Measurements from ENCODE around the gene ADGRV1. TPM values are rescaled to one million over a fixed set of nuclear protein-coding genes. Genes with fewer than 3 reads are reported as not detected.

ADGRV1 gene
- total RNA-seq, 2 donors from 2014 or later: 0.44 to 0.52 TPM

GRCh38 chr5:91146905-91147600 is 588.5 kb downstream of the ADGRV1 start:
- H3K9me3 ChIP-seq (ENCODE audit: control insufficient read depth, low read length, poor library complexity, severe bottlenecking): no peaks in the 10 kb centered on the region
- no peak overlapping the region for H3K4me3 Mint-ChIP-seq
- peaks cover 14% of the 10 kb centered on the region for H3K27me3 Mint-ChIP-seq
- ATAC-seq (no peak), DNase-seq (no peak)
- H3K4me1 Mint-ChIP-seq: peaks cover 2% of the 10 kb centered on the region
- no peak overlapping the region for H3K27ac Mint-ChIP-seq
- peaks cover 2% of the 10 kb centered on the region for H3K36me3 Mint-ChIP-seq (ENCODE audit: low read depth)

- H3K9me3 ChIP-seq (ENCODE audit: control insufficient read depth, low read length, poor library complexity, severe bottlenecking): no peaks in the 10 kb centered on the region
- H3K27me3 Mint-ChIP-seq: peaks cover 14% of the 10 kb centered on the region
- ATAC-seq: no peak
- no peak overlapping the region for H3K27ac Mint-ChIP-seq
- no peak for DNase-seq
- peaks cover 2% of the 10 kb centered on the region for H3K36me3 Mint-ChIP-seq (ENCODE audit: low read depth)
- H3K4me3 Mint-ChIP-seq: no peak overlapping the region
- peaks cover 2% of the 10 kb centered on the region for H3K4me1 Mint-ChIP-seq
Observed at GRCh38 chr5:91150234-91150633, 591.6 kb downstream of the ADGRV1 start.

DNA sequence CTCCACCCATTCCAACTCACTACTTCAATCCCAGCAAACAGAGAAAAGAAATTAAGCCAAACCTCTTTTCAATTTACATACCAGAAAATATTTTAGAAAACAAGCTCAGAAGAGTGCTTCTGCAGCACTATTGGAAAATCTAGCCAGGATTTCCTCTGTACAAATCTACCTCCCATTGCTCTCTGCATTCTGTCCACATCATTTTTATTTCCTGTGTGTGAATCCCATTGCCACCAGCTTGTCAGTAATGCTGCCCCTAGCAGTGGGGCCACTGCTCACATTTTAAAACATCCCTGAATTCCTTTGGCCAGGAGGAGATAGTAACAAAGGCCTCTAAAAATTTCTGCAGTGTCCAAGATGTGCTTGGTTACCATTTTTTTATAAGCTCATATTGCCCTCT is 592.0 kb downstream of the ADGRV1 start:
- no peaks in the 10 kb centered on the region for H3K9me3 ChIP-seq (ENCODE audit: control insufficient read depth, low read length, poor library complexity, severe bottlenecking)
- Mint-ChIP-seq H3K4me1 (peaks cover 2% of the 10 kb centered on the region), H3K27ac (no peak overlapping the region), H3K27me3 (peaks cover 14% of the 10 kb centered on the region), H3K36me3 (ENCODE audit: low read depth) (peaks cover 2% of the 10 kb centered on the region), H3K4me3 (no peak overlapping the region)
- ATAC-seq (no peak), DNase-seq (no peak)

GRCh38 chr5:91151947-91152346 is 593.4 kb downstream of the ADGRV1 start:
- peaks cover 2% of the 10 kb centered on the region for H3K36me3 Mint-ChIP-seq (ENCODE audit: low read depth)
- H3K4me1 Mint-ChIP-seq: peaks cover 2% of the 10 kb centered on the region
- H3K4me3 Mint-ChIP-seq: no peak overlapping the region
- DNase-seq: no peak
- no peaks in the 10 kb centered on the region for H3K9me3 ChIP-seq (ENCODE audit: control insufficient read depth, low read length, poor library complexity, severe bottlenecking)
- no peak overlapping the region for H3K27ac Mint-ChIP-seq
- H3K27me3 Mint-ChIP-seq: peaks cover 14% of the 10 kb centered on the region
- ATAC-seq: no peak

DNA sequence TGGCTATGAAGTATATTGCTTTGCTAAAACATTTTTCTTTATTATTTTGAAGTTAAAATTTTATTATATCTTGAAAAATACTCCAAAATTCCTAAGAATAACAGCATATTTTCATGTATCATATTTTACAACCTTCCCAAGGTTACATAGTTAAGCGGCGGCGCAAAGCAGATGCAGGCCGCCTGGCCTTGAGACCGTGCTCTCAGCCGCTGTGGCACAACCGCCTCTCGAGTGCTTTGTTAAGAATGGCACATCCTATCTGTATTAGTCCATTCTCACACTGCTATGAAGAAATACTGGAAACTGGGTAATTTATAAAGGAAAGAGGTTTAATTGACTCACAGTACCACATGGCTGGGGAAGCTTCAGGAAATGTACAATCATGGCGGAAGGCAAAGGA is 595.7 kb downstream of the ADGRV1 start:
- Mint-ChIP-seq H3K4me1 (peaks cover 2% of the 10 kb centered on the region), H3K27ac (no peak overlapping the region), H3K36me3 (ENCODE audit: low read depth) (no peaks in the 10 kb centered on the region), H3K4me3 (no peak overlapping the region), H3K27me3 (peaks cover 9% of the 10 kb centered on the region)
- ATAC-seq: no peak
- H3K9me3 ChIP-seq (ENCODE audit: control insufficient read depth, low read length, poor library complexity, severe bottlenecking): no peaks in the 10 kb centered on the region
- DNase-seq: no peak

DNA sequence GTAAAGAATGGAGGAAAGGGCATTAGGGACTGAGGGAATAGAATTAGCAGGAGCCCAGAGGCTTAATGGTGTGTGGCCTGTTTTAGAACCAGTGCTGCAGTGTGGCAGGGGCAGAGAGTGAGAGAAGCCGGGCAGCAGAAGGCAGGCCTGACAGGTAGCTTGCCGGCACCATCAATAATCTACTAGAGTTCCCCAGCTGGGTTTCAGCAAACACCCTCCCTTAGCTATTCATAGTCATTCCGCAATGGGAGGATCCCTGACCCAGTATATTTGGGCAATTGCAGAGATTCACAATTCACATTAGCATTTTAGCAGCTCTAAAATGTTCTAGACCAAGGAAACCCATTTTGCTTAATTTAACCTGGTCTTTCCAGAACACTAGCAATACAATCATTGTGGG is 596.7 kb downstream of the ADGRV1 start:
- no peak overlapping the region for H3K27ac Mint-ChIP-seq

DNA sequence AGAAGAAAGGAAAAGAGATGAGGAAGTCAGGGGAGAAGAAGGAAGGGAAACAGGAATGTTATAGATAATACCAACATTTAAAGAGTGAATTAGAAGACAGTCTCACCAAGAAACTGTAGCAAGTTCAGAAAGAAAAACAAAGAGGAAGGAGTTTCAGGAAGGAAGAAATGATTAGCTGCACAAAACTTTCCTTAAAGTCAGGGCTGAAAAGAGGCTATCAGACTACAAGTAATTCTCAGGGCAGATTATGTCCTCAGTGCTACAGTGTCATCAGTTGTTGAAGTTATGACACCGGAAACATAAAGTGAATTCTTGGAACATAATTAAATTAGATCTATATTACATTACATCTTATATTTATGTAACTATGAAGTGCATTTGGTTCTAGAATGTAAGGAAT is 597.6 kb downstream of the ADGRV1 start:
- no peak overlapping the region for H3K27ac Mint-ChIP-seq
- H3K27me3 Mint-ChIP-seq: no peaks in the 10 kb centered on the region
- no peak for DNase-seq
- no peak for ATAC-seq
- H3K36me3 Mint-ChIP-seq (ENCODE audit: low read depth): no peaks in the 10 kb centered on the region
- peaks cover 2% of the 10 kb centered on the region for H3K4me1 Mint-ChIP-seq
- no peak overlapping the region for H3K4me3 Mint-ChIP-seq
- H3K9me3 ChIP-seq (ENCODE audit: control insufficient read depth, low read length, poor library complexity, severe bottlenecking): no peaks in the 10 kb centered on the region

More for the DNA sequence above, 596.7 kb downstream of the ADGRV1 start:
- no peak for DNase-seq
- ATAC-seq: no peak
- H3K4me3 Mint-ChIP-seq: no peak overlapping the region
- H3K4me1 Mint-ChIP-seq: peaks cover 2% of the 10 kb centered on the region
- no peaks in the 10 kb centered on the region for H3K9me3 ChIP-seq (ENCODE audit: control insufficient read depth, low read length, poor library complexity, severe bottlenecking)
- peaks cover 7% of the 10 kb centered on the region for H3K27me3 Mint-ChIP-seq
- no peaks in the 10 kb centered on the region for H3K36me3 Mint-ChIP-seq (ENCODE audit: low read depth)

DNA sequence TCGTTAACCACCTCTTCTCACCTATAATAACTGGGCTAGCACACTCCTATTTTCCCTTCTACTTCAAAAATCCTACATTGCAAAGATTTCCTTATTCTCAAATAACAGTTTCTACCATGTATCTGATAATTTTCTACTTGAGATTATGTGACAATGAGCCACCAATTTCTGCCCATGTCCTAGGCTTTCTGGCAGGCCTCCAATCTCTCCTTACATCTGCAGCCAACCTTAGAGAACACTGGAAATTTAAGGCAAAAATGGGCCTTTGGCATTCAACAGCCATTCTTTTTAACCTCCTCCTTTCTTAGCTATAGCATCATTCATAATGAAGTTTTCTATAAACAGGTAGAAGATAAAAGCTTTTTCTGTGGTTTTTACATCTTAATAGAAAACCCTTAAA is 599.4 kb downstream of the ADGRV1 start:
- H3K27ac Mint-ChIP-seq: no peak overlapping the region
- H3K9me3 ChIP-seq (ENCODE audit: control insufficient read depth, low read length, poor library complexity, severe bottlenecking): no peaks in the 10 kb centered on the region
- no peaks in the 10 kb centered on the region for H3K36me3 Mint-ChIP-seq (ENCODE audit: low read depth)
- peaks cover 12% of the 10 kb centered on the region for H3K4me1 Mint-ChIP-seq
- DNase-seq: no peak
- no peak overlapping the region for H3K4me3 Mint-ChIP-seq
- no peak for ATAC-seq
- H3K27me3 Mint-ChIP-seq: no peaks in the 10 kb centered on the region

- H3K9me3 ChIP-seq (ENCODE audit: control insufficient read depth, low read length, poor library complexity, severe bottlenecking): no peaks in the 10 kb centered on the region
- Mint-ChIP-seq H3K36me3 (ENCODE audit: low read depth) (no peaks in the 10 kb centered on the region), H3K4me3 (no peak overlapping the region), H3K4me1 (peaks cover 14% of the 10 kb centered on the region), H3K27me3 (no peaks in the 10 kb centered on the region), H3K27ac (no peak overlapping the region)
- ATAC-seq (no peak), DNase-seq (no peak)
Observed at GRCh38 chr5:91159647-91160046, 601.0 kb downstream of the ADGRV1 start.

DNA sequence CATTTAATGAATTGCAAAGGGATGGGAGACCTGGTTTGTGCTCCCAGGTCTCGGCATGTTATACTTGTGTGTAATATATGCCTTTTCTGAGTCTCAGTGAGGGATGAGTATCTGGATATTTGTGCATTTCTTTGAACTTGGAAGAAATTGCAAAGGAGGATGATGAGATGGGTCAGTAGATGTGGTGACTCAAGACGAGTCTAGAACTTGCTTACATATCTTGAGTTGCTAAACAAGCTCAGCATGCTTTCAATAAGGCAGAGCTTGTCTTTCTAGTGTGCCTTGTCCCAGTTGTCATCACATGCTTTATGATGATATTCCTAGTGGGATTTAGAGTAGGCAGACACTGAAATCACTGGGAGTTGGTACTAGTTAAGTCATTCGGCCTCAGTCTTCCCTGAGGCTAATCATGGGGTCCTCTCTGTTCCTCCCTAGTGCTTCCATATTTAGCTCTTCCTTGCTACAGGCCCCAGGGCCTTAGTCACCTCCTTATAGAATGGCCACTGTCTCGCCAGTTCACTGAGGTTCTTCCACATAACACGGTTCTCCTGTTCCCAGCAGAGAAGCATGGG is 602.2 kb downstream of the ADGRV1 start:
- Mint-ChIP-seq H3K4me3 (no peak overlapping the region), H3K4me1 (peaks cover 14% of the 10 kb centered on the region), H3K27me3 (no peaks in the 10 kb centered on the region), H3K36me3 (ENCODE audit: low read depth) (no peaks in the 10 kb centered on the region), H3K27ac (peak overlapping the region; percentile 93)
- DNase-seq: no peak
- no peak for ATAC-seq
- no peaks in the 10 kb centered on the region for H3K9me3 ChIP-seq (ENCODE audit: control insufficient read depth, low read length, poor library complexity, severe bottlenecking)

DNA sequence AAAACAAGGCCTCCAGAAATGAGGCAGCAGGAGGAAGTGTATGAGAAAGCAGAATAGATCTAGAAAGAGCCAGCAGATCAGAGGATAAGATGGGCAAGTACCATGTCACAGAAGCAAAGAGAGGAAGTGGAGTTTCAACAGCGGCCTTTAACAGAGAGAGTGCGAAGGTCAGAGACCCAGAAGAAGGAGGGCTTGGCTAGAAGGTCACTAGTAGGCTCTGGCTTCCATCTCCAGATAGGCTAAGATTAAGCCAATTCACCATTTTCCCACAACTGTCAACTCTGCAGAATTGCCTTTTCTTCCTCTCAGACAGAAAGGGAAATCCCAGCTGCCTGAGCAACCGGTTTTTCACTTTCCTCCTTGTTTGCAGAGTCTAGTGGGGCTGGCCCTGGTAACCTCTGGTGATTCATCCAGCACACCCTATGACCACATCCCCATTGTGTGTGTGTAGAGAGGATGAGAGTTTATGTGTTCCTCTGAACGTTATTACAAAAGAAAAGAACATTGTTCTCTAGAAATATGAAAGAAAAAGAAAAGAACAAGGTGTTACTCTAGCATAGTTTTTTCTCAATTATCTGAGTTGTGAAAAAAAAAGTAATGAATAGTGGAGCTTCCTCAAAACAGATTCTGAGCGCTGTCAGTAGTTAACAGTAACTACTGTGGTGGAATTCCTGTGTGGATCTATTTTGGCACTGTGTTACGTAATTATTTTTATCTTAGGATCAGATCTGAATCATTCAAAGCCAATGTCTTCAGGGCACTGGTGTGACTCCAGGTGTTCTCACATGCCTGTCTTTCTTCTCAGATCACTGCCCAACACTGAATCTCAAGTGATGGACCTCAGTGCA is 604.2 kb downstream of the ADGRV1 start:
- H3K4me3 Mint-ChIP-seq: peak overlapping the region; percentile 19

DNA sequence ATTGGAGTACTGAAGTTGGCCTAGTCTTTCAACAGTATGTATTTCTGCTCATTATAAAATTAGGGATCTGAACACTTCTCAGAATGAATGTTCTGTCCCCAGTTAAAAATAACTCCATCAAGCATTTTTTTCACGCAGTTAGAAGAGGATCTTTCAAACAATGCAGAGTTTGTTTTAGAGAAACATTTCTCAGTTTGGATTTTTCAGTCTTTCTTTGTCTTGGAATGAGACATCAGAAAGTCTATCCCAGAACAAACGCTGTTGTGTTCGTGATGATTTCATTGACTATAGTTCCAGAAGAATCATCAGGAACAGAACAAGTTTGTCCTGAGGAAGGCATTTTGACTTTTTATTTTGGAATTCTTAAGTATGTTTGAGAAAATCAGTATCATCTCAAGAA is 605.8 kb downstream of the ADGRV1 start:
- no peak for DNase-seq
- H3K9me3 ChIP-seq (ENCODE audit: control insufficient read depth, low read length, poor library complexity, severe bottlenecking): no peaks in the 10 kb centered on the region
- Mint-ChIP-seq H3K36me3 (ENCODE audit: low read depth) (no peaks in the 10 kb centered on the region), H3K4me1 (peaks cover 14% of the 10 kb centered on the region), H3K4me3 (no peak overlapping the region), H3K27me3 (no peaks in the 10 kb centered on the region), H3K27ac (no peak overlapping the region)
- ATAC-seq: no peak

More for the DNA sequence above, 604.2 kb downstream of the ADGRV1 start:
- H3K27me3 Mint-ChIP-seq: no peaks in the 10 kb centered on the region
- H3K9me3 ChIP-seq (ENCODE audit: control insufficient read depth, low read length, poor library complexity, severe bottlenecking): no peaks in the 10 kb centered on the region
- peak overlapping the region; percentile 93 for H3K27ac Mint-ChIP-seq
- peaks cover 14% of the 10 kb centered on the region for H3K4me1 Mint-ChIP-seq
- DNase-seq (no peak), ATAC-seq (peak; percentile 94)
- no peaks in the 10 kb centered on the region for H3K36me3 Mint-ChIP-seq (ENCODE audit: low read depth)

DNA sequence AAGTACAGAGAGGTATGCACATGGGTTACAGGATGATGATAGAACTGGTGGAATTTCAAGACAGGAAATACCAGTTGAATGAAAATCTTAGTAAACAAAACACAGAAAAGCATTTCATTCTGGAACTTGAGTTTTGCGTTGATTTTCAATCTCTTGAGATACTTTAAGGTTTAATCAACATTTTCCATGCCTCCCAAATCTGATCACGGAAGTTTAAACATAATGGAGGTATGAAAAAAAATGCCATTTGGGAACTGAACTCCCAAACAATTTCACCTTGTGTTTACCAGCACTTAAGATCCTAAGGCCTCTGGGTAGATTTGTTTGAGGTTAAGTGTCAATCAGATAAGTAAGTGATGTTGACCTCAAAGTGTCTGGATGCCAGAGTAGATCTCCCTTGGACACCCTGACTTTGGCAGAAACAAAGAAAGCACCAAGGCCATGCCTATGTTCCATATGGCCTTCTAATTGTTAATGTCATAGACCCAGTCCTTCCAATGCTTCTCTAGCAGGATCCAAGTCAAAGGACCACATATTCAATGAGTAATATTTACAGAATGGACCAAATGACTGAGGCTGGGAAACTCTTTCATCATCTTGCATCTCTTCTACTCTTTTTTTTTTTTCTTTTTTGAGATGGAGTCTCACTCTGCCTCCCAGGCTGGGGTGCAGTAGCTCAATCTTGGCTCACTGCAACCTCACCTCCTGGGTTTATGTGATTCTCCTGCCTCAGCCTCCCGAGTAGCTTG is 607.6 kb downstream of the ADGRV1 start:
- Mint-ChIP-seq H3K36me3 (ENCODE audit: low read depth) (no peaks in the 10 kb centered on the region), H3K4me1 (peaks cover 14% of the 10 kb centered on the region), H3K27ac (no peak overlapping the region), H3K27me3 (peaks cover 9% of the 10 kb centered on the region), H3K4me3 (no peak overlapping the region)
- ATAC-seq (no peak), DNase-seq (no peak)
- no peaks in the 10 kb centered on the region for H3K9me3 ChIP-seq (ENCODE audit: control insufficient read depth, low read length, poor library complexity, severe bottlenecking)

All from T-helper 17 cell (primary cell).